PC-9 (cell line): ENCODE data around the gene CANX. TPM values are rescaled to one million over a fixed set of nuclear protein-coding genes. Genes with fewer than 3 reads are reported as not detected.
A peak's percentile ranks its signal among the peaks of the same experiment; 100 is the strongest.

ENCODE experiments used
- BruUV-seq: library from RNA; stranded (reverse); fragments of 400-500 nt; replicated peaks from 2 replicates; lab custom pipeline; 2021; lab: Mats Ljungman, UMichigan
- CTCF ChIA-PET: fragments of 300-600 bp; sonication (Branson Sonifier 250); formaldehyde crosslinking; loops from one replicate; lab custom pipeline; 2022; ENCODE audit warnings: antibody characterized with exemption; lab: Charles Lee
- POLR2A ChIA-PET: fragments of 300-600 bp; sonication (Branson Sonifier 250); formaldehyde crosslinking; loops from one replicate; lab custom pipeline; 2022; ENCODE audit warnings: antibody characterized with exemption; ENCODE audit not compliant: unreplicated experiment; lab: Charles Lee
- DNase-seq, 2 experiments: peaks; one replicate each; pipeline versions ENCODE4 v3.0.0 to v3.0.0-alpha.2; 2015 to 2022; ENCODE audit warnings: mixed read lengths in 1 of 2
- H2AFZ ChIP-seq: fragments of 200-600 bp; sonication (generic); 2 replicates; pipeline ENCODE4 v1.8.1; 2017; ENCODE audit warnings: antibody characterized with exemption
- H3F3A ChIP-seq: fragments of 200-600 bp; sonication (generic); 2 replicates; pipeline ENCODE4 v1.8.1; 2017; ENCODE audit warnings: antibody characterized with exemption, mild to moderate bottlenecking, low read depth; ENCODE audit not compliant: insufficient read depth
- H3K27ac ChIP-seq: fragments of 200-600 bp; sonication (generic); 2 replicates; pipeline ENCODE4 v1.6.1; 2016; ENCODE audit warnings: mixed run types
- H3K27me3 ChIP-seq: fragments of 200-600 bp; sonication (generic); 2 replicates; pipeline ENCODE4 v1.6.1; 2016; ENCODE audit warnings: low read depth, mixed run types; ENCODE audit not compliant: insufficient read depth
- H3K36me3 ChIP-seq: fragments of 200-600 bp; sonication (generic); 2 replicates; pipeline ENCODE4 v1.6.1; 2016; ENCODE audit warnings: low read depth, mixed run types
- H3K4me1 ChIP-seq: fragments of 200-600 bp; sonication (generic); replicated peaks from 2 replicates; pipeline ENCODE4 v1.6.1; 2016; ENCODE audit warnings: mixed run types; ENCODE audit not compliant: insufficient read depth
- H3K4me2 ChIP-seq: fragments of 200-600 bp; sonication (generic); 2 replicates; pipeline ENCODE4 v1.6.1; 2017; ENCODE audit warnings: mixed run types
- H3K4me3 ChIP-seq: fragments of 200-600 bp; sonication (generic); 2 replicates; pipeline ENCODE4 v1.6.1; 2016; ENCODE audit warnings: mixed run types
- H3K79me2 ChIP-seq: fragments of 200-600 bp; sonication (generic); 2 replicates; pipeline ENCODE4 v1.6.1; 2017; ENCODE audit warnings: low read depth, mixed run types
- H3K9me2 ChIP-seq: fragments of 200-600 bp; sonication (generic); 2 replicates; pipeline ENCODE4 v1.8.1; 2017; ENCODE audit warnings: mild to moderate bottlenecking; ENCODE audit not compliant: insufficient read depth
- H3K9me3 ChIP-seq: fragments of 200-600 bp; sonication (generic); 2 replicates; pipeline ENCODE4 v1.8.1; 2016; ENCODE audit warnings: low read depth; ENCODE audit not compliant: insufficient read depth
- H4K20me1 ChIP-seq: fragments of 200-600 bp; sonication (generic); 2 replicates; pipeline ENCODE4 v1.8.1; 2017; ENCODE audit not compliant: insufficient read depth
- CTCF ChIP-seq: fragments of 200-600 bp; sonication (generic); conservative IDR thresholded peaks from 2 replicates; pipeline ENCODE4 v1.6.1; 2017; ENCODE audit warnings: mixed run types, antibody characterized with exemption, mild to moderate bottlenecking, moderate library complexity
- EZH2 ChIP-seq: fragments of 200-600 bp; sonication (generic); IDR thresholded peaks from 2 replicates; pipeline ENCODE4 v1.8.0; 2017; ENCODE audit warnings: antibody characterized with exemption, low read depth
- intact Hi-C: fragments of 100-400 bp; cut with micrococcal nuclease; formaldehyde crosslinking; loops from one replicate; pipeline ENCODE4 v1.10.0; 2022; ENCODE audit not compliant: unreplicated experiment
- total RNA-seq: library from RNA; stranded (reverse); gene quantifications from 2 replicates; pipeline ENCODE4 v1.2.3, GENCODE V29; 2021

The CANX gene
- total RNA-seq, 1 experiment from 2014 or later: 712 TPM

DNA sequence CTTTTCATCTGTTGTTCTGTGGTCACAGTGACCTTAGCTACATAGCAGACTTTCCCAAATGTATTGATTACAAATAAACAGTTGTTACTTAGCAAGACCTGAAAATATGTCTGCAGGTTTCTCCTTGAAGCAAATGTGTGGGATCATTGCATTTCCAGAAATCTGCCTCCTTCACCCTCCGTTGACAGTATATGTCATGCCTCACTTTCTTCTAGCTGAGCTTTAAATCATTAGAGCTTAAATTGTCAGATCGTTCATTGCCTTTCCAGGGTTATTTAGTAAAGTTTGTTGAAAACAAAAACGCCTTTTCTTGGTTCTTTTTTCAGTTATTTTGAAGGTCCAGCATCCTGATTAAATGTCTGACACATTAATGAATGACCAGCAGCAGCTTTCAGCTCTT is 31.6 kb downstream of the CANX start:
- Histone ChIP-seq H3K36me3 (peaks cover 29% of the 10 kb centered on the region), H3K4me2 (peak overlapping the region; percentile 86), H2AFZ (no peak overlapping the region), H3K79me2 (peaks cover 21% of the 10 kb centered on the region), H4K20me1 (peaks cover 41% of the 10 kb centered on the region), H3K9me2 (no peaks in the 10 kb centered on the region), H3K4me1 (peaks cover 39% of the 10 kb centered on the region), H3K27ac (peak overlapping the region; percentile 74), H3K4me3 (peak overlapping the region; percentile 77; the same call in 1 of the 2 replicates), H3F3A (peaks cover 69% of the 10 kb centered on the region), H3K9me3 (no peaks in the 10 kb centered on the region), H3K27me3 (no peaks in the 10 kb centered on the region)
- BruUV-seq: no TSS peak
- TF ChIP-seq CTCF (no peak), EZH2 (no peak)
- ChIA-PET POLR2A (no interaction called here), CTCF (no interaction called here)
- intact Hi-C loops: loop anchor here (5.0 to 10.0 kb wide), 4 partner anchors 106 to 1457 kb away; partner anchors contain the start of genes HNRNPH1, MRNIP and TBC1D9B
- DNase-seq: no peak

- TF ChIP-seq CTCF (no peak), EZH2 (no peak)
- H3K27me3 ChIP-seq: no peaks in the 10 kb centered on the region
- H3K79me2 ChIP-seq: peaks cover 26% of the 10 kb centered on the region
- no peaks in the 10 kb centered on the region for H3K9me3 ChIP-seq
- H3K4me3 ChIP-seq: peak overlapping the region; percentile 77
- no peaks in the 10 kb centered on the region for H3K9me2 ChIP-seq
- peaks cover 40% of the 10 kb centered on the region for H4K20me1 ChIP-seq
- POLR2A ChIA-PET: no interaction called here
- intact Hi-C loops: loop anchor here (5.0 to 10.0 kb wide), 4 partner anchors 106 to 1456 kb away; partner anchors contain the start of genes HNRNPH1, MRNIP and TBC1D9B
- no peak for DNase-seq
- peak overlapping the region; percentile 86 for H3K4me2 ChIP-seq
- peaks cover 28% of the 10 kb centered on the region for H3K36me3 ChIP-seq
- peaks cover 65% of the 10 kb centered on the region for H3F3A ChIP-seq
- H2AFZ ChIP-seq: no peak overlapping the region
- H3K27ac ChIP-seq: peak overlapping the region; percentile 74
- H3K4me1 ChIP-seq: peaks cover 39% of the 10 kb centered on the region
- BruUV-seq: no TSS peak
- CTCF ChIA-PET: no interaction called here
Observed at GRCh38 chr5:179730852-179731251, 32.1 kb downstream of the CANX start.

DNA sequence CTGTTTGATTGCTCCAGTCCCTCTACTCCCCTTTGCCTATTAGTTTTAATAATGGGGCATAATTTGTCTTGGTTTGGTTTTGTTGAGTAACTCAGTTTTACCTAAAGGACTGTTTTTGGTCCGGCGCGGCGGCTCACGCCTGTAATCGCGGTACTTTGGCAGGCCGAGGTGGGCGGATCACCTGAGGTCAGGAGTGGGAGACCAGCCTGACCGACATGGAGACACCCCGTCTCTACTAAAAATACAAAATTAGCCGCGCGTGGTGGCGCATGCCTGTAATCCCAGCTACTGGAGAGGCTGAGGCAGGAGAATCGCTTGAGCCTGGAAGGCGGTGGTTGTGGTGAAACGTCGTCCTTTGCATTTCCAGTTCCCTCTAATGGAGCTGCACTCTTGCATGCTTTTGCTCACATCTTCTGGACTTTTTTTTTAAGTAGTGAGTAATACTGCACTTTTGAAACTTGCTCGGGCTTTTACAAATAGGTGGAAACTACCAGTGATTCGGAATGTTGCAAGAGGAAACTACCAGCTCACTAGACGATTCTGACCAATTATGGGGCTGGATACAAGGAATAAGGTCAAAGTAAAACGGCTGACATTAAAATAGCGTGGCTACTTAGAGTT is 33.1 kb downstream of the CANX start:
- TSS peak; percentile 85 for BruUV-seq
- peaks cover 40% of the 10 kb centered on the region for H4K20me1 ChIP-seq
- peaks cover 39% of the 10 kb centered on the region for H3K4me1 ChIP-seq
- peaks cover 35% of the 10 kb centered on the region for H3K79me2 ChIP-seq
- DNase-seq: peak; percentile 48 to 87
- H2AFZ ChIP-seq: peak overlapping the region; percentile 46; the same call in 1 of the 2 replicates
- H3F3A ChIP-seq: peaks cover 54% of the 10 kb centered on the region
- H3K4me2 ChIP-seq: peak overlapping the region; percentile 86
- intact Hi-C loops: loop anchor here (1.0 to 10.0 kb wide), 7 partner anchors 34 to 1455 kb away; partner anchors contain the start of genes CANX, HNRNPH1, MRNIP and TBC1D9B
- H3K9me3 ChIP-seq: no peaks in the 10 kb centered on the region
- H3K9me2 ChIP-seq: no peaks in the 10 kb centered on the region
- H3K27me3 ChIP-seq: no peaks in the 10 kb centered on the region
- peak overlapping the region; percentile 77 for H3K4me3 ChIP-seq
- H3K36me3 ChIP-seq: peaks cover 20% of the 10 kb centered on the region; the same call in 1 of the 2 replicates
- TF ChIP-seq EZH2 (no peak), CTCF (no peak)
- ChIA-PET CTCF (interaction anchor here (0.6 to 0.8 kb wide), 2 partner anchors 17 to 24 kb away, joined by 4 to 5 read pairs; no protein-coding TSS in a partner anchor), POLR2A (interaction anchor here (0.5 to 1.4 kb wide), 10 partner anchors 9 to 181 kb away, joined by 3 to 13 read pairs (median 4); partner anchors contain the start of gene HNRNPH1)
- H3K27ac ChIP-seq: peak overlapping the region; percentile 74
